Ramos (cell line): ENCODE data around the gene SMARCD3.

Source experiments
- in situ Hi-C: fragments of 300-500 bp; cut with MboI; formaldehyde crosslinking; loops from one replicate; pipeline ENCODE4 v1.14.3; 2022; ENCODE audit warnings: low sequenced_read_pairs; ENCODE audit not compliant: unreplicated experiment

Gene SMARCD3

GRCh38 chr7:151238924-151239836, 9.3 kb downstream of the SMARCD3 start:
- in situ Hi-C loops = no loop called here

GRCh38 chr7:151238190-151238810, 10.2 kb downstream of the SMARCD3 start:
- in situ Hi-C loops = no loop called here

- in situ Hi-C loops = no loop called here
Measured at GRCh38 chr7:151237244-151238189, 11.0 kb downstream of the SMARCD3 start.

GRCh38 chr7:151236406-151236805, 12.1 kb downstream of the SMARCD3 start:
- in situ Hi-C loops = no loop called here

GRCh38 chr7:151235091-151235787, 13.3 kb downstream of the SMARCD3 start:
- in situ Hi-C loops = no loop called here

- in situ Hi-C loops = no loop called here
Measured at GRCh38 chr7:151233804-151234203, 14.7 kb downstream of the SMARCD3 start.

- in situ Hi-C loops = no loop called here
Measured at GRCh38 chr7:151232917-151233701, 15.4 kb downstream of the SMARCD3 start.

GRCh38 chr7:151232091-151232916, 16.2 kb downstream of the SMARCD3 start, which contains the start of gene CHPF2:
Gene CHPF2 (plus strand): TSS chr7:151232483. CDS start chr7:151234012, 1,529 bp downstream.
- in situ Hi-C loops = no loop called here

GRCh38 chr7:151231080-151231479, 17.4 kb downstream of the SMARCD3 start:
- in situ Hi-C loops = no loop called here

GRCh38 chr7:151229249-151229648, 19.2 kb downstream of the SMARCD3 start:
- in situ Hi-C loops = no loop called here

- in situ Hi-C loops = no loop called here
Measured at GRCh38 chr7:151228024-151228866, 20.2 kb downstream of the SMARCD3 start.

GRCh38 chr7:151226875-151227782, 21.4 kb downstream of the SMARCD3 start, which contains the start of gene ABCF2:
Gene ABCF2 (minus strand): TSS chr7:151227205. CDS start chr7:151226458, 747 bp downstream.
- in situ Hi-C loops = no loop called here

- in situ Hi-C loops = no loop called here
Measured at GRCh38 chr7:151226560-151226874, 22.0 kb downstream of the SMARCD3 start.

GRCh38 chr7:151225948-151226510, 22.5 kb downstream of the SMARCD3 start:
- in situ Hi-C loops = no loop called here

- in situ Hi-C loops = no loop called here
Measured at GRCh38 chr7:151223728-151224127, 24.8 kb downstream of the SMARCD3 start.

GRCh38 chr7:151218170-151218569, 30.3 kb downstream of the SMARCD3 start:
- in situ Hi-C loops = no loop called here
